ENCODE results near the gene CLCF1. TPM values are rescaled to one million over a fixed set of nuclear protein-coding genes. Genes with fewer than 3 reads are reported as not detected.
"Not testable (repeated sequence)": the region's sequence is repeated elsewhere in the genome, so short reads cannot be mapped to it uniquely, and the experiment has no call there.

CLCF1 gene
- polyA plus RNA-seq, 3 donors, result 4.8 to 8.1 (median 8.0) TPM

DNA sequence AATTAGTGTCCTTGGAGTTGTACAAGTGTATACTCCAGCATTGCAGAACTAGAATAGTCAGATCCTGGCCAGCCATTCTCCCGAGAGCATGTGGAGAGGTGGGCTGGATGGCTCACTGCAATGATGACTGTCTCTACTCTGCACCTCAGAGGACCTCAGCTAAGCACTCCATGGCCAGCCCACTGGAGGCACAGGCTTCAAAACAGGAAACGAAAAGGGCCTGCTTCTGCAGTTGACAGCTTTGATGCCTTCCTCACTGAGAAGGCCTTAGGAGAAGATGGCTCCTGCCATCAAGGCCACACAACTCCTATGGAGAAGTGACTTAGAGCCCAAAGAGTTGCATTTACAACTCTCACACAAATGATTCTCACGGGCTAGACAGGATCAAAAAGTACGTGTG is 29.1 kb downstream of the CLCF1 start:
- no peak for DNase-seq

- no peak for DNase-seq
Observed at GRCh38 chr11:67337257-67337656, 36.1 kb downstream of the CLCF1 start.

DNA sequence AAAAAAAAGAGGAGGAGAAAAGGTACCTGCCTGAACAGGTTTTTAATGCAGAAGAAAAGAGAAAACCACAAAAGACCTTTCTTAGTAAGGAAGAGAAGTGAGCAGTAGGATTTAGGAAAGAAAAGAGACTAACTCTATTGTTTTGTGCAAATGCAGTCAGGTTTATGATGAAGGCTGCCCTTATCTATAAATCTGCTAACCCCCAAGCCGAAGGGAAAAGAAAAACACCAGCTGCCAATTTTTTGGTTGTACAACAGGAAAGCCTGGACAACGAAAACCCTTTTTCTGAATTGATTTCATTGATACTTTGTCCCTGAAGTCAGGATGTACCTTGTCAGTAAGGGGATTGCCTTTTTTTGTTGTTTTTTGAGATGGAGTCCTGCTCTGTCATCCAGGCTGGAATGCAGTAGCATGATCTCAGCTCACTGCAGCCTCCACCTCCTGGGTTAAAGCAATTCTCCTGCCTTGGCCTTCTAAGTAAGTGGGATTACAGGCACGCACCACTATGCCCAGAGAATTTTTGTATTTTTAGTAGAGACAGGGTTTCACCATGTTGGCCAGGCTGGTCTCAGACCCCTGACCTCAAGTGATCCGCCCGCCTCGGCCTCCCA is 41.2 kb downstream of the CLCF1 start:
- DNase-seq, result no peak

DNA sequence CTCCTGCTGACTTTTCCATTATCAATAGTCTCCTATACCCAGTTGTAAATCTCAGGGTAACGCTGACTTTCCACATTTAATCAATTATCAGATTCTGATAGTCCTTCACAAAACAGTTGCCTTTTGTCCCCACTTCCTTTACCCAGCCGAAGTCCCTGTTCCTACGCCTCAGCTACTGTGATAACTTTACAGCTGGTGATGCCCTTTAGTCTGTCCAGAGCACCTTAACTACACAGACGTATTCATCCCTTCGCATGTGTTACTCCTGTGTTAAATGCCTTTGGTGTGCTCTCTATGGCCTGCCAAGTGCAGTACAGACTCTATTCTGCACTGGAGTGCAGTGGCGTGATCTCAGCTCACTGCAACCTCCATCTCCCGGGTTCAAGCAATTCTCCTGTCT is 49.9 kb downstream of the CLCF1 start:
- DNase-seq, result no peak

- DNase-seq, result no peak
Observed at GRCh38 chr11:67322049-67322448, 51.3 kb downstream of the CLCF1 start.

GRCh38 chr11:67321313-67321871 is 52.0 kb downstream of the CLCF1 start:
- no peak for DNase-seq

- DNase-seq, result no peak
Observed at GRCh38 chr11:67320691-67321090, 52.7 kb downstream of the CLCF1 start.

- DNase-seq, result no peak
Observed at GRCh38 chr11:67320011-67320410, 53.4 kb downstream of the CLCF1 start.

GRCh38 chr11:67318876-67319275 is 54.5 kb downstream of the CLCF1 start:
- DNase-seq, result not testable (repeated sequence)

DNA sequence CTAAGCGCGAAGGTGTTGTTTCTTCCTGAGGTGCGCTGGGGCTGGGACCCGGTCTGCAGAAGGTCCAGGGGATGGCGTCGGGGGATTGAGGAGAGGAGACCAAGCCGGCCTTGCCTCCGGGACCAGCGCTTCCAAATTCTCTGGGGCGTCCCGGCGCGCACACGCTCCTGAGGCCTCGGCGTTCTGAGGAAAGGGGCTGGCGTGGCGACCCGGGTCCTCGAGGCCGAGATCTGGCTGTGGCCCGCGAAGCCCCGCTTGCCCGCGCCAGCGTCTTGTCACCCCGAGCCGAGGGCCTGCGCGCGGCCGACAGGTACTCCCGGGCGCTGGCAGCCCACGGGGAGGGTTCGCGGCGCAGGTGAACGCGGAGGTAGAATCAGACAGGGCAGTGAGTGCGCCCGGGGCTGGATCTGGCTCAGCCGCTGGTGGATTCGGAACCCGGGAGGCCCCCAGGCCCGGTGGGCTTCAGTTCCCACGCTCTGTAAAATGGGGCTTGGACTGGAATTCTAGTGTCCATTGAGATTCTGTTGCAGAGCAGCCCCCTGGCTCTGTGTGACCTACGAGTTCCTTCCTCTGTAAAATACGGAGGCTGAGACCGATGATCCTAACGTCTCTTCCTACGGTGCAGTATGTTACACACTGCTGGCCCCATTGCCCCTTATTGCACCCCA is 55.4 kb downstream of the CLCF1 start:
- no peak for DNase-seq

GRCh38 chr11:67317205-67317887 is 56.1 kb downstream of the CLCF1 start:
- DNase-seq, result peak; percentile 98

DNA sequence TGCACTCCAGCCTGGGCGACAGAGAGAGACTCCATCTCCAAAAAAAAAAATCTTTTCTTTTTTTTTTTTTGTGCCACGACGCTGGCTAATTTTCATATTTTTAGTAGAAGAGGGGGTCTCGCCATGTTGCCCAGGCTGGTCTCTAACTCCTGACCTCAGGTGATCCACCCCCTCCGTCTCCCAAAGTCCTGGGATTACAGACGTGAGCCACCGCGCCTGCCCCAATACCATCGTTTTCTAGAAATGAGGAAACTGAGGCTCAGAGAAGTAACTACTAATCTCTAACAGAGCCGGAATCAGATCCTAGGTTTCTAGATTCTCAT is 56.6 kb downstream of the CLCF1 start:
- no peak for DNase-seq

GRCh38 chr11:67315325-67315909 is 58.0 kb downstream of the CLCF1 start:
- DNase-seq, result no peak

DNA sequence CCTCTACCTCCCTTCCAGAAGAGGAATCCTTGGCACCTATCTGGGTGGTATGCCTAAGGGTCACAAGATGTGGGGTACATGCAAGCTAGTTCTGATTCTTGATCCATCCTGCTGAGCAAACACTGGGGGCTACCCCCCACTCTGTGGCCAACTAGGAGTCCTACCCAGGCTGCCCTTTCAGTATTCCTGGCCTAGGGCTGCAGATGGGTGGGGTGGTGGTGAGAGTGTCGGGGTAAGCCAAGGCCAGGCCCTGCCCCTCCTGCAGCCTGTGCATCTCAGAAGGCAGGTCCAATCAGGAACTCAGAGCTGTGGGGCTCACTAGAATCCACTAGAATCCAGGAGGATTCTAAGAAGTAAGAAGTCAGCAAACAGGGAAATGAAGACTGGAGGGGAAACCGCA is 59.2 kb downstream of the CLCF1 start:
- DNase-seq, result no peak

Other genes with a start within 250 kb of the CLCF1 start
- gene GRK2, start 107.1 kb downstream of the CLCF1 start, polyA plus RNA-seq (ENCODE audit: insufficient read length in 3 of 3), result 10 to 100 TPM; 57.6 to 65.4 (median 64.2) TPM
- gene ANKRD13D, start 84.3 kb downstream of the CLCF1 start, polyA plus RNA-seq (ENCODE audit: insufficient read length in 3 of 3), result 10 to 100 TPM; 27.6 to 53.8 (median 44.8) TPM
- 10 to 100 TPM; 26.5 to 31.0 (median 29.8) TPM for gene SSH3, start 70.1 kb downstream of the CLCF1 start, polyA plus RNA-seq (ENCODE audit: insufficient read length in 3 of 3)
- gene POLD4, start 20.1 kb downstream of the CLCF1 start, polyA plus RNA-seq (ENCODE audit: insufficient read length in 3 of 3), result 10 to 100 TPM; 29.3 to 37.4 (median 32.8) TPM
- 10 to 100 TPM; 27.0 to 38.0 (median 29.7) TPM for gene RAD9A, start 18.4 kb upstream of the CLCF1 start, polyA plus RNA-seq (ENCODE audit: insufficient read length in 3 of 3)
- 100 to 1,000 TPM; 161 to 179 (median 176) TPM for gene PPP1CA, start 28.3 kb upstream of the CLCF1 start, polyA plus RNA-seq (ENCODE audit: insufficient read length in 3 of 3)
- gene TBC1D10C, start 30.5 kb upstream of the CLCF1 start, polyA plus RNA-seq (ENCODE audit: insufficient read length in 3 of 3), result 10 to 100 TPM in 2 of 3 donors, 1 to 10 TPM in 1; 6.2 to 10.7 (median 10.0) TPM
- gene CARNS1, start 42.1 kb upstream of the CLCF1 start, polyA plus RNA-seq (ENCODE audit: insufficient read length in 3 of 3), result 1 to 10 TPM; 1.9 to 5.2 (median 4.1) TPM
- gene RPS6KB2, start 54.9 kb upstream of the CLCF1 start, polyA plus RNA-seq (ENCODE audit: insufficient read length in 3 of 3), result 10 to 100 TPM; 39.7 to 51.2 (median 48.3) TPM
- 1 to 10 TPM; 2.1 to 3.6 (median 2.9) TPM for gene PTPRCAP, start 64.1 kb upstream of the CLCF1 start, polyA plus RNA-seq (ENCODE audit: insufficient read length in 3 of 3)
- 10 to 100 TPM; 78.2 to 88.3 (median 85.8) TPM for gene CORO1B, start 69.9 kb upstream of the CLCF1 start, polyA plus RNA-seq (ENCODE audit: insufficient read length in 3 of 3)
- under 1 TPM in 1 of 3 donors, not detected in 2; 0.07 TPM for gene GPR152, start 79.1 kb upstream of the CLCF1 start, polyA plus RNA-seq (ENCODE audit: insufficient read length in 3 of 3)
- 1 to 10 TPM in 1 of 3 donors, under 1 TPM in 2; 0.33 to 1.1 (median 0.64) TPM for gene CABP4, start 81.8 kb upstream of the CLCF1 start, polyA plus RNA-seq (ENCODE audit: insufficient read length in 3 of 3)
- gene TMEM134, start 95.7 kb upstream of the CLCF1 start, polyA plus RNA-seq (ENCODE audit: insufficient read length in 3 of 3), result 10 to 100 TPM; 66.5 to 80.1 (median 72.8) TPM
- gene AIP, start 109.4 kb upstream of the CLCF1 start, polyA plus RNA-seq (ENCODE audit: insufficient read length in 3 of 3), result 10 to 100 TPM; 57.8 to 73.4 (median 65.9) TPM
- 10 to 100 TPM; 33.3 to 41.5 (median 35.4) TPM for gene PITPNM1, start 131.8 kb upstream of the CLCF1 start, polyA plus RNA-seq (ENCODE audit: insufficient read length in 3 of 3)
- 10 to 100 TPM; 55.7 to 61.8 (median 58.3) TPM for gene CDK2AP2, start 134.6 kb upstream of the CLCF1 start, polyA plus RNA-seq (ENCODE audit: insufficient read length in 3 of 3)
- under 1 TPM; 0.26 to 0.49 (median 0.40) TPM for gene CABP2, start 149.8 kb upstream of the CLCF1 start, polyA plus RNA-seq (ENCODE audit: insufficient read length in 3 of 3)
- gene GSTP1, start 210.2 kb upstream of the CLCF1 start, polyA plus RNA-seq (ENCODE audit: insufficient read length in 3 of 3), result 100 to 1,000 TPM; 728 to 847 (median 806) TPM
- gene NDUFV1, start 233.3 kb upstream of the CLCF1 start, polyA plus RNA-seq (ENCODE audit: insufficient read length in 3 of 3), result 100 to 1,000 TPM; 194 to 244 (median 244) TPM

All from renal pelvis (tissue), 4 donors.